Endothelial cell of umbilical vein (primary cell): Measurements from ENCODE around the gene SLC5A2. TPM values are rescaled to one million over a fixed set of nuclear protein-coding genes. Genes with fewer than 3 reads are reported as not detected.

Experiments used
- BruUV-seq: library from RNA; stranded (reverse); fragments of 400-500 nt; replicated peaks from 2 replicates; lab custom pipeline; 2021; lab: Mats Ljungman, UMichigan
- CTCF ChIA-PET: fragments of 300-600, 350-600 bp; sonication (Branson Sonifier 250); formaldehyde crosslinking; loops from one replicate; lab custom pipeline; 2021; ENCODE audit warnings: antibody characterized with exemption, inconsistent platforms; lab: Charles Lee
- POLR2A ChIA-PET: fragments of 300-600, 350-600 bp; sonication (Branson Sonifier 250); formaldehyde crosslinking; loops from one replicate; lab custom pipeline; 2021; ENCODE audit warnings: antibody characterized with exemption, inconsistent platforms; lab: Charles Lee
- DNase-seq: peaks from one replicate; pipeline ENCODE4 v3.0.0-alpha.2; 2011; ENCODE audit warnings: low read depth, low spot score
- FAIRE-seq: peaks from 2 replicates; lab custom pipeline; 2011; peaks lifted over from hg19 to GRCh38; lab: Jason Lieb, UNC
- H2AFZ ChIP-seq: 2 replicates; pipeline ENCODE4 v1.6.0; 2012; ENCODE audit warnings: low read depth, low read length, control low read depth, inconsistent platforms
- H3K27ac ChIP-seq: 2 replicates; pipeline ENCODE4 v1.5.1; 2011; ENCODE audit warnings: low read depth, mild to moderate bottlenecking, control low read depth, low read length, moderate library complexity; ENCODE audit not compliant: insufficient read depth
- H3K27me3 ChIP-seq, 2 experiments: 2 replicates each; pipeline versions ENCODE4 v1.6.0 to v1.6.1; 2011; ENCODE audit warnings: low read length in 2 of 2, mixed read lengths in 1 of 2; ENCODE audit not compliant: control insufficient read depth in 2 of 2, insufficient read depth in 2 of 2
- H3K36me3 ChIP-seq, 2 experiments: 2 replicates in 1 of 2; 3 replicates in 1 of 2; pipeline ENCODE4 v1.5.1; 2011; ENCODE audit warnings: low read length in 2 of 2, mild to moderate bottlenecking in 1 of 2, moderate library complexity in 1 of 2; ENCODE audit not compliant: control insufficient read depth in 2 of 2, insufficient read depth in 2 of 2; ENCODE audit errors: extremely low read depth in 1 of 2
- H3K4me1 ChIP-seq: 3 replicates; pipeline ENCODE4 v1.5.1; 2011; ENCODE audit warnings: mild to moderate bottlenecking, low read length; ENCODE audit not compliant: control insufficient read depth, insufficient read depth; ENCODE audit errors: extremely low read depth
- H3K4me2 ChIP-seq: 2 replicates; pipeline ENCODE4 v1.6.1; 2011; ENCODE audit warnings: low read length, control low read depth, mixed read lengths; ENCODE audit not compliant: insufficient read depth
- H3K4me3 ChIP-seq, 3 experiments: fragments of 200-600 bp in 1 of 3; sonication (generic), shearing (Covaris generic) in 1 of 3; replicated peaks in 1 of 3; 2 replicates each; pipeline ENCODE4 v1.5.1; 2011 to 2016; ENCODE audit warnings: control low read depth in 3 of 3, low read length in 3 of 3, mild to moderate bottlenecking in 2 of 3, inconsistent platforms in 1 of 3, low read depth in 1 of 3, moderate library complexity in 1 of 3; ENCODE audit not compliant: insufficient read depth in 1 of 3
- H3K79me2 ChIP-seq: 2 replicates; pipeline ENCODE4 v1.6.0; 2012; ENCODE audit warnings: low read length, inconsistent platforms; ENCODE audit not compliant: control insufficient read depth, insufficient read depth
- H3K9ac ChIP-seq: replicated peaks from 2 replicates; pipeline ENCODE3; 2011; ENCODE audit warnings: low read length, control low read depth; ENCODE audit not compliant: insufficient read depth; ENCODE audit errors: extremely low read depth
- H3K9me1 ChIP-seq: replicated peaks from 3 replicates; pipeline ENCODE4 v1.6.0; 2011; ENCODE audit warnings: mild to moderate bottlenecking, low read length; ENCODE audit not compliant: control insufficient read depth, insufficient read depth; ENCODE audit errors: extremely low read depth
- H3K9me3 ChIP-seq: replicated peaks from 2 replicates; pipeline ENCODE4 v1.5.1; 2012; ENCODE audit warnings: low read length, inconsistent platforms; ENCODE audit not compliant: control insufficient read depth, insufficient read depth
- H4K20me1 ChIP-seq: replicated peaks from 2 replicates; pipeline ENCODE3; 2011; ENCODE audit warnings: mild to moderate bottlenecking, low read length; ENCODE audit not compliant: control insufficient read depth, insufficient read depth; ENCODE audit errors: extremely low read depth
- EZH2 ChIP-seq: IDR thresholded peaks from 2 replicates; pipeline ENCODE4 v1.6.1; 2012; ENCODE audit warnings: borderline replicate concordance, low read depth, mild to moderate bottlenecking, moderate library complexity, low read length, inconsistent platforms; ENCODE audit not compliant: severe bottlenecking
- FOS ChIP-seq: IDR thresholded peaks from 2 replicates; pipeline ENCODE4 v1.6.1; 2011; ENCODE audit warnings: mild to moderate bottlenecking, low read length, moderate library complexity, borderline replicate concordance; ENCODE audit not compliant: insufficient read depth
- GATA2 ChIP-seq: IDR thresholded peaks from 2 replicates; pipeline ENCODE4 v1.7.0; 2011; ENCODE audit warnings: low read depth, mild to moderate bottlenecking, moderate library complexity, mixed read lengths, low read length; ENCODE audit not compliant: insufficient read length, insufficient read depth
- JUN ChIP-seq: IDR thresholded peaks from 2 replicates; pipeline ENCODE4 v1.6.1; 2011; ENCODE audit warnings: borderline replicate concordance, low read depth; ENCODE audit not compliant: insufficient read length, insufficient read depth
- MYC ChIP-seq: IDR thresholded peaks from one replicate; pipeline ENCODE4 v1.6.1; 2011; ENCODE audit warnings: mild to moderate bottlenecking, low read depth, low read length
- POLR2A ChIP-seq: IDR thresholded peaks from 2 replicates; pipeline ENCODE4 v1.6.1; 2012; ENCODE audit warnings: low read depth, mild to moderate bottlenecking, control low read depth, low read length
- POLR2AphosphoS5 ChIP-seq: IDR thresholded peaks from 2 replicates; pipeline ENCODE4 v1.6.1; 2012; ENCODE audit warnings: low read depth, mild to moderate bottlenecking, control low read depth, low read length, moderate library complexity; ENCODE audit not compliant: insufficient read depth
- dilution Hi-C: fragments of 300-500 bp; cut with MboI; formaldehyde crosslinking; loops from one replicate; pipeline ENCODE4 v1.15.0; 2019; ENCODE audit warnings: low sequenced_read_pairs; ENCODE audit not compliant: extremely low pct_ligation_motif_present
- intact Hi-C: fragments of 100-400 bp; cut with micrococcal nuclease; formaldehyde crosslinking; loops from one replicate; pipeline ENCODE4 v1.10.0; 2022
- polyA plus RNA-seq, 4 experiments: library from polyadenylated mRNA; depleted of rRNA in 3 of 4; stranded (reverse) in 3 of 4; unstranded in 1 of 4; fragments of >200 nt; gene quantifications; 2 replicates each; pipeline versions ENCODE4 v1.2.1 to v1.2.3, GENCODE V29; 2011 to 2012; ENCODE audit warnings: missing spikeins in 1 of 4
- total RNA-seq: library from RNA; stranded (reverse); gene quantifications from 2 replicates; pipeline ENCODE4 v1.2.3, GENCODE V29; 2021
- TF ChIP-seq, protein P1 (sequence below), 2 donors: IDR thresholded peaks; 1 replicate in 1 of 2; 2 replicates in 1 of 2; pipeline ENCODE4 v1.5.1; 2011; ENCODE audit warnings: low read length in 2 of 2, mild to moderate bottlenecking in 2 of 2, moderate library complexity in 2 of 2, control low read depth in 1 of 2, inconsistent platforms in 1 of 2, low read depth in 1 of 2; ENCODE audit not compliant: insufficient read depth in 1 of 2; ENCODE audit errors: extremely low read depth in 1 of 2
- TF ChIP-seq, protein P2 (sequence below): IDR thresholded peaks from 2 replicates; pipeline ENCODE4 v1.6.1; 2011; ENCODE audit not compliant: insufficient read depth, insufficient read length

SLC5A2 gene
- total and polyA plus RNA-seq, 2 donors (not counting 3 experiments of a cell fraction or from before 2014, with no cell fraction given) = 0.03 TPM; not detected in 1

DNA sequence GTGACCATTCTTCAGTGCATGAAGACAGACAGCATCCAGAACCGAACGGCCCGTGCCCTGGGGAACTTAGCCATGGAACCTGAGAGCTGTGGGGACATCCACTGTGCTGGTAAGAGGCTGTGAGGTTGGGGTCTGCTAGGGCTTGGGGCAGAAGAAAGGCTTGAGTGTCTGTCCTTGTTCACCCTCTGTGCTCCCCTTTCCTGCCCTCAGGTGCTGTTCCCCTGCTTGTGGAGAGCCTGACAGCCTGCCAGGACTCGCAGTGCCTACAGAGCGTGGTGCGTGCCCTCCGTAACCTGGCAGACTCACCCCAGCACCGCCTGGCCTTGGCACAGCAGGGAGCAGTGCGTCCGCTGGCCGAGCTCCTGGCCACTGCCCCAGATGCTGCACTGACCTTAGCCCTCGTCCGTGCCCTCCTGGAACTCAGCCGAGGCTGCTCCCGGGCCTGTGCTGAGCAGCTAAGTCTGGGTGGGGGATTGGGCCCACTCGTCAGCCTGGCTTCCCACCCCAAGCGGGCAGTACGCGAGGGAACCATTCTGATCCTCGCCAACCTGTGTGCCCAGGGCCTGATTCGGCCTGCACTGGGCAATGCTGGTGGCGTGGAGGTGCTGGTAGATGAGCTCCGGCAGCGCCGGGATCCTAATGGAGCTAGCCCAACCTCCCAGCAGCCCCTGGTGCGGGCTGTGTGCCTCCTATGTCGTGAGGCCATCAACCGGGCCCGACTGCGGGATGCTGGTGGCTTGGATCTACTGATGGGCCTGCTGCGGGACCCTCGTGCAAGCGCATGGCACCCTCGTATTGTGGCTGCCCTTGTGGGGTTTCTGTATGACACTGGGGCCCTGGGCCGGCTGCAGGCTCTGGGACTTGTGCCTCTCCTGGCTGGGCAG, 20.8 kb upstream of the SLC5A2 start:
- ChIA-PET CTCF (interaction anchor here (0.9 kb wide), 1 partner anchor 477 kb away, joined by 3 read pairs; the partner anchor contains the start of gene HSD3B7), POLR2A (no interaction called here)
- intact Hi-C loops (no loop called here), dilution Hi-C loops (no loop called here)
- H3K4me3 ChIP-seq = no peak overlapping the region
- no peak for FAIRE-seq
- H3K4me2 ChIP-seq = no peak overlapping the region
- no TSS peak for BruUV-seq
- peaks cover 18% of the 10 kb centered on the region for H3K4me1 ChIP-seq
- no peak for TF ChIP-seq GATA2
- TF ChIP-seq POLR2A = no peak
- no peaks in the 10 kb centered on the region for H3K27me3 ChIP-seq
- no peaks in the 10 kb centered on the region for H3K9me3 ChIP-seq
- H3K27ac ChIP-seq = no peak overlapping the region
- no peak overlapping the region for H3K9ac ChIP-seq
- H2AFZ ChIP-seq = no peak overlapping the region
- DNase-seq = no peak
- H3K36me3 ChIP-seq = peaks cover 6 to 25% of the 10 kb centered on the region in 2 experiments
- H3K9me1 ChIP-seq = no peaks in the 10 kb centered on the region
- no peaks in the 10 kb centered on the region for H4K20me1 ChIP-seq
- peaks cover 22% of the 10 kb centered on the region for H3K79me2 ChIP-seq

DNA sequence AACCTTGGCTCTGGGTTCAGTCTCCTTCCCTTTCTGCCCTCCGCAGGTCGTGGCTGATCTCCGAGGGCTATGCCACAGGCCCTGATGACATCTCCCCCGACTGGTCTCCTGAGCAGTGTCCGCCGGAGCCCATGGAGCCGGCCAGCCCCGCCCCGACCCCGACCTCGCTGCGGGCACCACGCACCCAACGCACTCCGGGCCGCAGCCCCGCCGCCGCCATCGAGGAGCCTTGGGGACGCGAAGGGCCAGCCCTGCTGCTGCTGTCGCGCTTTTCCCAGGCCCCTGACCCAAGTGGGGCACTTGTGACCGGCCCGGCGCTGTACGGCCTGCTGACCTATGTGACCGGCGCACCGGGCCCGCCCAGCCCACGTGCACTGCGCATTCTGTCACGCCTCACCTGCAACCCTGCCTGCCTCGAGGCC, 18.6 kb upstream of the SLC5A2 start:
- Histone ChIP-seq H3K27me3 (no peaks in the 10 kb centered on the region), H3K9me3 (no peaks in the 10 kb centered on the region), H3K4me3 (no peak overlapping the region), H3K79me2 (peaks cover 9% of the 10 kb centered on the region), H3K9ac (no peak overlapping the region), H3K4me1 (peaks cover 8% of the 10 kb centered on the region), H3K4me2 (no peak overlapping the region), H3K9me1 (no peaks in the 10 kb centered on the region), H3K27ac (no peak overlapping the region), H2AFZ (no peak overlapping the region), H4K20me1 (no peaks in the 10 kb centered on the region), H3K36me3 (peaks cover 6 to 27% of the 10 kb centered on the region in 2 experiments)
- intact Hi-C loops (no loop called here), dilution Hi-C loops (no loop called here)
- FAIRE-seq (no peak), DNase-seq (no peak)
- POLR2A ChIA-PET = no interaction called here
- BruUV-seq = no TSS peak
- CTCF ChIA-PET = no interaction called here
- no peak for TF ChIP-seq GATA2
- no peak for TF ChIP-seq EZH2
- TF ChIP-seq POLR2A = no peak
- TF ChIP-seq, protein P1, sequence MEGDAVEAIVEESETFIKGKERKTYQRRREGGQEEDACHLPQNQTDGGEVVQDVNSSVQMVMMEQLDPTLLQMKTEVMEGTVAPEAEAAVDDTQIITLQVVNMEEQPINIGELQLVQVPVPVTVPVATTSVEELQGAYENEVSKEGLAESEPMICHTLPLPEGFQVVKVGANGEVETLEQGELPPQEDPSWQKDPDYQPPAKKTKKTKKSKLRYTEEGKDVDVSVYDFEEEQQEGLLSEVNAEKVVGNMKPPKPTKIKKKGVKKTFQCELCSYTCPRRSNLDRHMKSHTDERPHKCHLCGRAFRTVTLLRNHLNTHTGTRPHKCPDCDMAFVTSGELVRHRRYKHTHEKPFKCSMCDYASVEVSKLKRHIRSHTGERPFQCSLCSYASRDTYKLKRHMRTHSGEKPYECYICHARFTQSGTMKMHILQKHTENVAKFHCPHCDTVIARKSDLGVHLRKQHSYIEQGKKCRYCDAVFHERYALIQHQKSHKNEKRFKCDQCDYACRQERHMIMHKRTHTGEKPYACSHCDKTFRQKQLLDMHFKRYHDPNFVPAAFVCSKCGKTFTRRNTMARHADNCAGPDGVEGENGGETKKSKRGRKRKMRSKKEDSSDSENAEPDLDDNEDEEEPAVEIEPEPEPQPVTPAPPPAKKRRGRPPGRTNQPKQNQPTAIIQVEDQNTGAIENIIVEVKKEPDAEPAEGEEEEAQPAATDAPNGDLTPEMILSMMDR (IDR thresholded peaks at IDR 0.05; ENCODE audit: extremely low read depth in 1 of 2, insufficient read depth in 1 of 2, low read depth in 1 of 2, low read length in 2 of 2) = no peak
- no peak for TF ChIP-seq POLR2AphosphoS5
- TF ChIP-seq JUN = no peak
- TF ChIP-seq, protein P2, sequence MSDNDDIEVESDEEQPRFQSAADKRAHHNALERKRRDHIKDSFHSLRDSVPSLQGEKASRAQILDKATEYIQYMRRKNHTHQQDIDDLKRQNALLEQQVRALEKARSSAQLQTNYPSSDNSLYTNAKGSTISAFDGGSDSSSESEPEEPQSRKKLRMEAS = no peak
- no peak for TF ChIP-seq FOS
- TF ChIP-seq MYC = no peak
